ENCODE results near the gene STRA8. TPM values are rescaled to one million over a fixed set of nuclear protein-coding genes. Genes with fewer than 3 reads are reported as not detected.

STRA8 gene
- total RNA-seq, 1 experiment from 2014 or later: not detected

DNA sequence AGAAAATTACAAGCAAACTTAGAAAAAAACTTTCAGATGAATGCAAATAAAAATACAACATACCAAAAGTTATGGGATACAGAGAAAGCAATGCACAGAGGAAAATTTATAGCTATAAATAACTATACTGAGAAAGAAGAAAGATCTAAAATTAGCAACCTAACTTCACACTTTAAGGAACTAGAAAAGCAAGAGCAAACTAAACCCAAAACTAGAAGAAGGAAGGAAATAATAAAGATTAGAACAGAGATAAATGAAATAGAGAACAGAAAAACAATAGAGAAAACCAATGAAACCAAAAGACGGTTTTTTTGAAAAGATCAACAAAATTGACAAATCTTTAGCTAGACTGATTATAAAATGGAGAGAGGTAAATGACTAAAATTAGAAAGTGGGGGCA, 9.6 kb upstream of the STRA8 start:
- BruUV-seq (replicated peaks): no TSS peak
- POLR2A ChIA-PET (ENCODE audit: unreplicated experiment): interaction anchor here (0.6 kb wide), 1 partner anchor 10 kb away, joined by 5 read pairs; no protein-coding TSS in a partner anchor

GRCh38 chr7:135231686-135232085, 2.0 kb upstream of the STRA8 start:
- TF ChIP-seq, protein P1, sequence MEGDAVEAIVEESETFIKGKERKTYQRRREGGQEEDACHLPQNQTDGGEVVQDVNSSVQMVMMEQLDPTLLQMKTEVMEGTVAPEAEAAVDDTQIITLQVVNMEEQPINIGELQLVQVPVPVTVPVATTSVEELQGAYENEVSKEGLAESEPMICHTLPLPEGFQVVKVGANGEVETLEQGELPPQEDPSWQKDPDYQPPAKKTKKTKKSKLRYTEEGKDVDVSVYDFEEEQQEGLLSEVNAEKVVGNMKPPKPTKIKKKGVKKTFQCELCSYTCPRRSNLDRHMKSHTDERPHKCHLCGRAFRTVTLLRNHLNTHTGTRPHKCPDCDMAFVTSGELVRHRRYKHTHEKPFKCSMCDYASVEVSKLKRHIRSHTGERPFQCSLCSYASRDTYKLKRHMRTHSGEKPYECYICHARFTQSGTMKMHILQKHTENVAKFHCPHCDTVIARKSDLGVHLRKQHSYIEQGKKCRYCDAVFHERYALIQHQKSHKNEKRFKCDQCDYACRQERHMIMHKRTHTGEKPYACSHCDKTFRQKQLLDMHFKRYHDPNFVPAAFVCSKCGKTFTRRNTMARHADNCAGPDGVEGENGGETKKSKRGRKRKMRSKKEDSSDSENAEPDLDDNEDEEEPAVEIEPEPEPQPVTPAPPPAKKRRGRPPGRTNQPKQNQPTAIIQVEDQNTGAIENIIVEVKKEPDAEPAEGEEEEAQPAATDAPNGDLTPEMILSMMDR (conservative IDR thresholded peaks at IDR 0.05; ENCODE audit: low read depth, low read length): no peak
- no peak for TF ChIP-seq EZH2 (IDR thresholded peaks at IDR 0.05; ENCODE audit: low read length, unreplicated experiment)
- TF ChIP-seq EZH2phosphoT487 (IDR thresholded peaks at IDR 0.05; ENCODE audit: borderline replicate concordance, low read length): no peak
- H3K4me3 ChIP-seq (ENCODE audit: low read length): no peak overlapping the region
- CTCF ChIA-PET: no interaction called here

More for the DNA sequence above, 9.6 kb upstream of the STRA8 start:
- no peaks in the 10 kb centered on the region for H3K4me1 ChIP-seq (ENCODE audit: insufficient read depth, low read length)
- H4K20me1 ChIP-seq (ENCODE audit: low read length): no peaks in the 10 kb centered on the region
- ATAC-seq (no peak), DNase-seq (no peak)
- no peak overlapping the region for H3K9ac ChIP-seq (ENCODE audit: low read length)
- no peak overlapping the region for H3K4me3 ChIP-seq (ENCODE audit: low read length)
- no peak overlapping the region for H3K4me2 ChIP-seq (ENCODE audit: low read length)
- H3K27ac ChIP-seq (ENCODE audit: low read length): no peak overlapping the region
- H3K9me3 ChIP-seq (ENCODE audit: low read length): no peaks in the 10 kb centered on the region
- CTCF ChIA-PET: no interaction called here
- no peaks in the 10 kb centered on the region for H3K79me2 ChIP-seq (ENCODE audit: low read length)
- intact Hi-C loops (cut with micrococcal nuclease): no loop called here
- no peaks in the 10 kb centered on the region for H3K36me3 ChIP-seq (ENCODE audit: low read depth, low read length)
- no peak overlapping the region for H2AFZ ChIP-seq (ENCODE audit: low read length)
- TF ChIP-seq EZH2phosphoT487 (IDR thresholded peaks at IDR 0.05; ENCODE audit: borderline replicate concordance, low read length) (no peak), EZH2 (IDR thresholded peaks at IDR 0.05; ENCODE audit: low read length, unreplicated experiment) (no peak)
- TF ChIP-seq, protein P1 (conservative IDR thresholded peaks at IDR 0.05; ENCODE audit: low read depth, low read length): no peak
- H3K27me3 ChIP-seq (ENCODE audit: low read length): no peaks in the 10 kb centered on the region; the same call in 1 of the 2 replicates
- H3K9me2 ChIP-seq (replicated peaks; ENCODE audit: low read length): no peaks in the 10 kb centered on the region
- no peaks in the 10 kb centered on the region for H3F3A ChIP-seq (ENCODE audit: low read length, unreplicated experiment)

DNA sequence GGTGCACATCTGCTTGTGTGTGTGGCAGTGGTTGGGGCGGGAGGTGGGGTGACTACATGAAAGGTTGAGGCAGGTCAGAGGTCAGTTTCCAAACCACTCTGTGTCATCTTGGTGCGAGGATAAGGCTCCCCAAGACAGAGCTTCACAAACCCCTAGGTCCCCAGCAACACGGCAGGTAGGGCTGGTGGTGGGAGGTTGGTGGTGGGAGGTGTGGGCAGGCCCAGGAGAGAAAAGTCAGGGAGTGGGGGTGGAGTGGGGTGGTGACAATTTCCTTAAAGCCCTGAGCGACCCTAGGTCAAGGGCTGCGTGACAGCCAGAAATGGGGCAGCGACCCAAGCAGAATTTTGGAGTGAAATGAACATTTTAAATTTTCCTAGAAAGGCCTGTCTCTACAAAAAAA, 1.6 kb upstream of the STRA8 start:
- H3K9me2 ChIP-seq (replicated peaks; ENCODE audit: low read length): no peaks in the 10 kb centered on the region
- ATAC-seq: no peak

More at GRCh38 chr7:135231686-135232085, 2.0 kb upstream of the STRA8 start:
- intact Hi-C loops (cut with micrococcal nuclease): no loop called here
- Histone ChIP-seq H3K9ac (ENCODE audit: low read length) (no peak overlapping the region), H3K27me3 (ENCODE audit: low read length) (no peaks in the 10 kb centered on the region), H3K4me2 (ENCODE audit: low read length) (no peak overlapping the region), H3K4me1 (ENCODE audit: insufficient read depth, low read length) (no peaks in the 10 kb centered on the region), H3K9me2 (replicated peaks; ENCODE audit: low read length) (no peaks in the 10 kb centered on the region), H4K20me1 (ENCODE audit: low read length) (no peaks in the 10 kb centered on the region), H3K9me3 (ENCODE audit: low read length) (no peaks in the 10 kb centered on the region), H2AFZ (ENCODE audit: low read length) (no peak overlapping the region), H3K79me2 (ENCODE audit: low read length) (no peaks in the 10 kb centered on the region), H3K36me3 (ENCODE audit: low read depth, low read length) (no peaks in the 10 kb centered on the region), H3F3A (ENCODE audit: low read length, unreplicated experiment) (no peaks in the 10 kb centered on the region), H3K27ac (ENCODE audit: low read length) (no peak overlapping the region)
- no TSS peak for BruUV-seq (replicated peaks)
- DNase-seq: no peak
- ATAC-seq: no peak
- POLR2A ChIA-PET (ENCODE audit: unreplicated experiment): no interaction called here

More for the DNA sequence above, 1.6 kb upstream of the STRA8 start:
- Histone ChIP-seq H4K20me1 (ENCODE audit: low read length) (no peaks in the 10 kb centered on the region), H3K4me1 (ENCODE audit: insufficient read depth, low read length) (no peaks in the 10 kb centered on the region), H3F3A (ENCODE audit: low read length, unreplicated experiment) (no peaks in the 10 kb centered on the region), H3K27me3 (ENCODE audit: low read length) (no peaks in the 10 kb centered on the region), H3K9me3 (ENCODE audit: low read length) (no peaks in the 10 kb centered on the region), H3K79me2 (ENCODE audit: low read length) (no peaks in the 10 kb centered on the region), H3K4me2 (ENCODE audit: low read length) (no peak overlapping the region), H3K27ac (ENCODE audit: low read length) (no peak overlapping the region), H3K4me3 (ENCODE audit: low read length) (no peak overlapping the region), H3K36me3 (ENCODE audit: low read depth, low read length) (no peaks in the 10 kb centered on the region), H2AFZ (ENCODE audit: low read length) (no peak overlapping the region), H3K9ac (ENCODE audit: low read length) (no peak overlapping the region)
- no TSS peak for BruUV-seq (replicated peaks)
- DNase-seq: no peak
- TF ChIP-seq EZH2 (IDR thresholded peaks at IDR 0.05; ENCODE audit: low read length, unreplicated experiment): no peak
- TF ChIP-seq, protein P1 (conservative IDR thresholded peaks at IDR 0.05; ENCODE audit: low read depth, low read length): no peak
- no peak for TF ChIP-seq EZH2phosphoT487 (IDR thresholded peaks at IDR 0.05; ENCODE audit: borderline replicate concordance, low read length)
- intact Hi-C loops (cut with micrococcal nuclease): no loop called here
- POLR2A ChIA-PET (ENCODE audit: unreplicated experiment): no interaction called here
- CTCF ChIA-PET: no interaction called here

Measured in PC-3 (cell line).